Tibial nerve (tissue), 4 donors: ENCODE results near the gene FOXL2. TPM values are rescaled to one million over a fixed set of nuclear protein-coding genes. Genes with fewer than 3 reads are reported as not detected.

ENCODE experiments used
- DNase-seq, 2 donors: peaks; one replicate each; pipeline ENCODE4 v3.0.0-alpha.2; 2019; ENCODE audit warnings: low spot score in 2 of 2
- H3K27ac ChIP-seq, 4 donors: fragments of 200-600 bp; sonication (generic) in 3 of 4; one replicate each; pipeline ENCODE4 v1.5.1; 2017 to 2019; ENCODE audit warnings: mild to moderate bottlenecking in 1 of 4
- H3K27me3 ChIP-seq, 2 donors: fragments of 200-600 bp; sonication (generic) in 1 of 2; one replicate each; pipeline versions ENCODE4 v1.5.1 to v1.6.0; 2017 to 2019
- H3K36me3 ChIP-seq, 3 donors: fragments of 200-600 bp; sonication (generic); one replicate each; pipeline ENCODE4 v1.5.1; 2018 to 2019
- H3K4me1 ChIP-seq, 4 donors: fragments of 200-600 bp; sonication (generic) in 3 of 4; one replicate each; pipeline ENCODE4 v1.5.1; 2017 to 2019
- H3K4me3 ChIP-seq, 4 donors: fragments of 200-600 bp; sonication (generic) in 3 of 4; one replicate each; pipeline ENCODE4 v1.5.1; 2017 to 2019; ENCODE audit warnings: mild to moderate bottlenecking in 1 of 4, moderate library complexity in 1 of 4
- H3K9me3 ChIP-seq, 4 donors: fragments of 200-600 bp; sonication (generic) in 3 of 4; one replicate each; pipeline ENCODE4 v1.5.1; 2017 to 2019
- CTCF ChIP-seq, 5 experiments: fragments of 200-600 bp in 3 of 5; fragments of 450-650 bp in 2 of 5; sonication (generic) in 3 of 5; IDR thresholded peaks; one replicate each; pipeline ENCODE4 v1.5.1; 2016 to 2019; ENCODE audit warnings: antibody characterized with exemption in 5 of 5, mild to moderate bottlenecking in 3 of 5, moderate library complexity in 2 of 5
- EP300 ChIP-seq, 2 donors: sonication (generic); formaldehyde crosslinking; IDR thresholded peaks; one replicate each; pipeline ENCODE4 v1.6.1; 2017; ENCODE audit warnings: antibody characterized with exemption in 2 of 2, mild to moderate bottlenecking in 1 of 2
- POLR2A ChIP-seq, 2 donors: fragments of 450-650 bp; IDR thresholded peaks; one replicate each; pipeline ENCODE4 v1.6.1; 2017; ENCODE audit warnings: antibody characterized with exemption in 2 of 2, mild to moderate bottlenecking in 2 of 2, moderate library complexity in 2 of 2
- WGBS, 2 donors: methylation state at CpG; one replicate each; pipeline ENCODE4 v1.1.5; 2018; 5-methylcytosine and 5-hydroxymethylcytosine counted together
- total RNA-seq, 4 donors: library from RNA; depleted of rRNA; stranded (reverse); fragments of >200 nt; gene quantifications; one replicate each; pipeline ENCODE4 v1.1.0, GENCODE V29; 2016

The FOXL2 gene
- total RNA-seq, 4 donors from 2014 or later = not detected

GRCh38 chr3:138898708-138899107, 48.2 kb downstream of the FOXL2 start:
- no peaks in the 10 kb centered on the region for H3K9me3 ChIP-seq
- TF ChIP-seq POLR2A (IDR thresholded peaks at IDR 0.05) = no peak
- no peak for TF ChIP-seq EP300 (IDR thresholded peaks at IDR 0.05)
- TF ChIP-seq CTCF (IDR thresholded peaks at IDR 0.05) = no peak
- no peak overlapping the region for H3K4me3 ChIP-seq
- H3K36me3 ChIP-seq = no peaks in the 10 kb centered on the region
- no peak overlapping the region for H3K27ac ChIP-seq
- DNase-seq = no peak
- no peaks in the 10 kb centered on the region for H3K27me3 ChIP-seq
- H3K4me1 ChIP-seq = peaks cover 0 to 7% (median 0%) of the 10 kb centered on the region in 4 donors

DNA sequence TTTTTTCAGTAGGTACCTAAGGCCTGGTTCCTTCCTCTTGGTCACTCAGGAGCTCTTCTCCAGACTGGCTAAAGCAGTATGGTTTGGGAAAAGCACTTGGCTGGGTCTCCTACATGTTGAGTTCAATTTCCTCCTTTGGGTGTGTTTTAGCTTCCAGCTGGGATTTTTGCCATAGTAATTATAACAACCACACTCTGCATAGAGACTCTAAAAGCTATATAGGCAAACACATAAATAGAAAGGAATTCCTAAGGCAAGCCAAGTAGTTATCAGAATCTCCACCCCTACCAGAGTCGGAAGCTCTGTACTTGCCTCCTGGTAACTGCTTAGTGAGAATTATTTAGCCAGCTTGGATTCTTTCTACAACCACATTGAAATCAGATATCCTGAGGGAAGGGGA, 48.6 kb downstream of the FOXL2 start:
- no peak overlapping the region for H3K4me3 ChIP-seq
- H3K27ac ChIP-seq = no peak overlapping the region
- WGBS, 2 donors = 40 to 44% methylated on average over 1 of the region's 1 CpG
- TF ChIP-seq CTCF (IDR thresholded peaks at IDR 0.05) (no peak), EP300 (IDR thresholded peaks at IDR 0.05) (no peak), POLR2A (IDR thresholded peaks at IDR 0.05) (no peak)
- H3K27me3 ChIP-seq = no peaks in the 10 kb centered on the region
- no peaks in the 10 kb centered on the region for H3K36me3 ChIP-seq
- peaks cover 0 to 7% (median 0%) of the 10 kb centered on the region in 4 donors for H3K4me1 ChIP-seq
- DNase-seq = no peak
- no peaks in the 10 kb centered on the region for H3K9me3 ChIP-seq

Other genes with a start within 250 kb of the FOXL2 start
- 10 to 100 TPM; 11.2 to 32.1 (median 27.2) TPM for gene PIK3CB, start 112.2 kb downstream of the FOXL2 start, total RNA-seq
- not detected for gene FOXL2NB, start 80 bp upstream of the FOXL2 start, total RNA-seq
- not detected for gene PRR23A, start 59.1 kb upstream of the FOXL2 start, total RNA-seq
- gene PRR23B, start 73.8 kb upstream of the FOXL2 start, total RNA-seq = not detected
- gene PRR23C, start 97.8 kb upstream of the FOXL2 start, total RNA-seq = not detected